ENCODE data around the gene NR1H4.

DNA sequence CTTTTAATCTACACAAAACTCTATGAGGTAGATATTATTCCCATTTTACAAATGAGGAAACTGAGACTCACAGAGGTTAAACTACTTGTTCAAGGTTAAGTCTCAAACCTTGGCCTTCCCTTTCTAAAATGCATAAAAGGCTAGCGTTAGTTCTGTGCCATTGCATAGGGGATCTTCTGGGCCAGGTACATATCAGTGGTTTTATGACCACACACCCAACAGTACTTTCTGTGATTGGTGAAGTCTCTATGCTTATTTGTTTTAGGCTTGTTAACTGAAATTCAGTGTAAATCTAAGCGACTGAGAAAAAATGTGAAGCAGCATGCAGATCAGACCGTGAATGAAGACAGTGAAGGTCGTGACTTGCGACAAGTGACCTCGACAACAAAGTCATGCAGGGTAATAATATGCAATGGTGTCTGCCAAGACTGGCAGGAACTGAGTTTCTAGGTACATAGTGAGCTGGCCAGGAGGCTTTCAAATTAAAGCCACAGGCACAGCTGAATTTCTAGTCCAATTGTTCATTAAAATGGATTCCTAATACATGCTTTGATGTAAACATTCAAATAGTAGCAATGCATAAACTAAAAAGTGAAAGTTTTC, 61.1 kb downstream of the NR1H4 start:
- no peak for TF ChIP-seq CTCF (conservative IDR thresholded peaks at IDR 0.05; ENCODE audit: low read length)
- no peak for TF ChIP-seq EZH2phosphoT487 (IDR thresholded peaks at IDR 0.05; ENCODE audit: borderline replicate concordance)

Data from Loucy (cell line).